AG10803 (cell line): ENCODE results near the gene MISP3.

Experiments
- DNase-seq: peaks from one replicate; pipeline ENCODE4 v3.0.0; 2010; ENCODE audit warnings: low read depth
- H3K4me3 ChIP-seq: 2 replicates; pipeline ENCODE4 v1.5.1; 2011; ENCODE audit warnings: mild to moderate bottlenecking, low read length, control low read depth
- TF ChIP-seq, protein P1 (sequence below): conservative IDR thresholded peaks from 2 replicates; pipeline ENCODE4 v1.5.1; 2011; ENCODE audit warnings: mild to moderate bottlenecking, low read length, control low read depth, inconsistent platforms

Gene MISP3

DNA sequence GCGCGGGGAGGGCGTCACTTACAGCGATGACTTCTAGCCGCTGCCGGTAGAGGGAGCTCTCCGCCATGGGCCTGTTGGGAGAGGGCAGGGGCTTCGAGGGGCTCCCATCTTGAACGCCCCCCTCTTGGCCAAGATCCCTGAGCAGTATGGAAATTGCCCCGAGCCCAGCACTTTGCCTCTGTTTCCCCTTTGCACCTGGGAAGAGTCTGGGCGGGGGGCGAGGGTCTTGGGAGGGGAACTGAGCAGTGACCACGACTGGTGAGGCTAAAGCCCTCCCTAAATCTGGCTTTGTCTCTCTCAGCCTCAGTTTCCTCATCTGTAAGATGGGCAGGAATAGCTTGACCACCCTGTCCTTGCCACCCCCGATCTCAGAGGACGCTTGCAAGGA, 13.5 kb upstream of the MISP3 start:
- TF ChIP-seq, protein P1, sequence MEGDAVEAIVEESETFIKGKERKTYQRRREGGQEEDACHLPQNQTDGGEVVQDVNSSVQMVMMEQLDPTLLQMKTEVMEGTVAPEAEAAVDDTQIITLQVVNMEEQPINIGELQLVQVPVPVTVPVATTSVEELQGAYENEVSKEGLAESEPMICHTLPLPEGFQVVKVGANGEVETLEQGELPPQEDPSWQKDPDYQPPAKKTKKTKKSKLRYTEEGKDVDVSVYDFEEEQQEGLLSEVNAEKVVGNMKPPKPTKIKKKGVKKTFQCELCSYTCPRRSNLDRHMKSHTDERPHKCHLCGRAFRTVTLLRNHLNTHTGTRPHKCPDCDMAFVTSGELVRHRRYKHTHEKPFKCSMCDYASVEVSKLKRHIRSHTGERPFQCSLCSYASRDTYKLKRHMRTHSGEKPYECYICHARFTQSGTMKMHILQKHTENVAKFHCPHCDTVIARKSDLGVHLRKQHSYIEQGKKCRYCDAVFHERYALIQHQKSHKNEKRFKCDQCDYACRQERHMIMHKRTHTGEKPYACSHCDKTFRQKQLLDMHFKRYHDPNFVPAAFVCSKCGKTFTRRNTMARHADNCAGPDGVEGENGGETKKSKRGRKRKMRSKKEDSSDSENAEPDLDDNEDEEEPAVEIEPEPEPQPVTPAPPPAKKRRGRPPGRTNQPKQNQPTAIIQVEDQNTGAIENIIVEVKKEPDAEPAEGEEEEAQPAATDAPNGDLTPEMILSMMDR, result peak; percentile 64
- DNase-seq, result no peak
- H3K4me3 ChIP-seq, result no peak overlapping the region

GRCh38 chr19:14059652-14060155, 12.9 kb upstream of the MISP3 start:
- H3K4me3 ChIP-seq, result no peak overlapping the region
- DNase-seq, result no peak
- TF ChIP-seq, protein P1, result no peak

DNA sequence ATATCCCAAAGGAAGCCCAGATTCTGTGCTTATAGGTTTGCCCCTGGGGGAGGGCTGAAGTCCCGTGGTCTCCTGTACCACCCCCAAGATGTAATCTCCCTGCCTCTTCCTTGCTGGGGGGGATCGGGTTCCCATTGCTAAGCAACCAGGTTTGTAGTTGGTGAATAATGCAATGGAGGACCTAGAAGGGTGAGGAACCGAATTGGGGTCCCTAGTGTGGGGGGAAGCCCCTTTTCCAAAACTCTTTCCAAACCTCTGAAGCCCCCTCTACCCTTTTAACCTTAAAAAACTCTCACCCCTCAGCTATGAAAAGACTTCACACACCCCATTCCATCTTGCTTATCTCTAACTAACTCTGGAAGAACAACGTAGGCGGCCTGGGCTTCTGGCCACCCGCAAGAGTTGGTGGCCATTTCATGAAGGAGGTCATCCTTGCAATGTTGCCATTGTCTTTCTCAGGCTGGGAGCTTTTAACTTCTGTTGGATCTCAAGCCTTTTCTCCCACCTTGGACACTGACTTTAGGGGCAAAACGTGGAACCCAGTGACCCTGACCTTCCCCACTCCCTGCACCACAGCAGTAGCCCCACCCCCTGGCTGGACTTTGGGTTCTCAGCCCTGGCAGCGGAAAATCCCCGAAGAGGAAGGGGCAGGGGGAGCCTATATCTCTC, 11.4 kb upstream of the MISP3 start:
- no peak overlapping the region for H3K4me3 ChIP-seq
- TF ChIP-seq, protein P1, result no peak
- DNase-seq, result no peak

- H3K4me3 ChIP-seq, result no peak within 1 kb of the TSS
- TF ChIP-seq, protein P1, result no peak
- DNase-seq, result no peak
Observed at GRCh38 chr19:14061751-14062557, 10.6 kb upstream of the MISP3 start, which contains the start of gene PALM3. Gene PALM3, minus strand, starts transcription at chr19:14062076. Its CDS starts 96 bp downstream, at chr19:14061980.

GRCh38 chr19:14062558-14062855, 10.1 kb upstream of the MISP3 start:
- no peak overlapping the region for H3K4me3 ChIP-seq
- DNase-seq, result no peak

GRCh38 chr19:14063105-14063504, 9.5 kb upstream of the MISP3 start:
- TF ChIP-seq, protein P1, result no peak
- no peak overlapping the region for H3K4me3 ChIP-seq
- DNase-seq, result no peak

More at GRCh38 chr19:14062558-14062855, 10.1 kb upstream of the MISP3 start:
- TF ChIP-seq, protein P1, result no peak

- TF ChIP-seq, protein P1, result no peak
- no peak for DNase-seq
- no peak overlapping the region for H3K4me3 ChIP-seq
Observed at GRCh38 chr19:14066134-14066533, 6.5 kb upstream of the MISP3 start.
